SH-SY5Y (cell line): ENCODE measurements around the gene CAVIN2.

Source experiments
- GATA2 ChIP-seq: IDR thresholded peaks from 2 replicates; pipeline ENCODE4 v1.6.1; 2011; ENCODE audit warnings: mild to moderate bottlenecking, low read depth, low read length
- GATA3 ChIP-seq: IDR thresholded peaks from 2 replicates; pipeline ENCODE4 v1.6.1; 2011; ENCODE audit warnings: low read depth, mild to moderate bottlenecking, low read length, moderate library complexity

- TF ChIP-seq GATA2 (peak; percentile 64; the same call in 1 of the 2 replicates), GATA3 (peak; percentile 64; the same call in 1 of the 2 replicates)
These were observed 48.7 kb downstream of the CAVIN2 start for GRCh38 chr2:191797942-191798876.
